GM21447 (cell line): ENCODE measurements around the gene VANGL2.
A peak's percentile ranks its signal among the peaks of the same experiment; 100 is the strongest.

ENCODE experiments used
- ATAC-seq: cut with Tn5 transposase; IDR thresholded peaks from one replicate; pipeline ENCODE4 v1.9.1; 2021; ENCODE audit not compliant: unreplicated experiment

Gene VANGL2

DNA sequence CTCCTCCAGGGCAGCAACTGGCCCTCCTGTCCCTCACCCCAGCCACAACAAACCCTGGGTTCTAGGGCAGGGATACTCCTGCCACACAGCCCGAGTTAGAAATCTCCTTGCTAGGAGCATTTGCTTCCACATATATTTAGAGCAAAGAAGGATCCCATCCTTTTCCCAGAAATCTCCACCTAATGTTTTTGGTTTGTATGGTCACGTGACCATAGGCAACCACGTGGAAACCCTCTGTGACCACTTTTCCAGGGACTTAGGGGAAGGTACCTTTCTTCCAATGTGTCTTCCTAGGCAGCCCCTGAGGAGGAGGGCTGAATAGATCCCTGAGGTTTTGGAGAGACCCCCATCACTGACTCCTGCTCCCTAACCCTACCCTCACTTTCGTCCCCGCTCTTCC, 25.5 kb downstream of the VANGL2 start:
- ATAC-seq, result no peak

DNA sequence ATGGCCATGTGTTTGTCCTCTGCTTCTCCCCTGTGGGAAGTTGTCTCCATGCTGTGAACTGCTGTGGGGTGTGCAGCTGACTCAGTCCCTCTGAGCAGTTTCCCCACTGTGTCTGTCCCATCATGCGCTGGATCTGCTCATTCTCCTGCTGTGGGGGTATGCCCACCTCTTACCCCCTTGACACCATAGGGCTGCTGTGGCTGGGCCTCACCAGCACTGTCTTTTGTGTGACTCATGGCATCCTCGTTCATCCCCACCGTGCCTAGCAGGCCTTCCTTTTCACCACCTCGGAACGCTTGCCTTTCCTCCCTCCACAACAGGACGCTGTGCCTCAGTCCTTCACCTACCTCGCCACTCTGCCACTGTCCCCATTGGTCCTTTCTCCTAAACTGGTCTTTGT, 27.3 kb downstream of the VANGL2 start:
- ATAC-seq, result no peak

DNA sequence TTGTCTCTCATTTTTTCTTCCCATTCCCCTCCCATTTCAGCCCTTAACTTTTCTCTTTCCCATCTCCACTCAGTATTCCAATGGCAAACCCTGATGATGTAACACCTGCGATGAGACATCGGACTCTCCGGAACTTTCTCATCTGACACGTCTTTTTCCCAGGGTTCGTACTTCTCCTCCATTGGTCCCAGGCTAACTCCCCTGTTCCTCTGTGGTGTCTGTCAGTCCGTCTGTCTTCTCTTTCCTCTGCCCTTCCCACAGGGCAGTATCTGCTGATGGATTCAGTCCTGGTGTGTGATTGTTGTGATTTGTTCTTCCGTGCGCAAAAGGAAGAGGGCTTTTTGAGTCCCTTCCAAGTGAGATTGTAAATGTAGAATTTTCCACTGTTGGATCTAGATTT, 27.7 kb downstream of the VANGL2 start:
- ATAC-seq, result no peak

DNA sequence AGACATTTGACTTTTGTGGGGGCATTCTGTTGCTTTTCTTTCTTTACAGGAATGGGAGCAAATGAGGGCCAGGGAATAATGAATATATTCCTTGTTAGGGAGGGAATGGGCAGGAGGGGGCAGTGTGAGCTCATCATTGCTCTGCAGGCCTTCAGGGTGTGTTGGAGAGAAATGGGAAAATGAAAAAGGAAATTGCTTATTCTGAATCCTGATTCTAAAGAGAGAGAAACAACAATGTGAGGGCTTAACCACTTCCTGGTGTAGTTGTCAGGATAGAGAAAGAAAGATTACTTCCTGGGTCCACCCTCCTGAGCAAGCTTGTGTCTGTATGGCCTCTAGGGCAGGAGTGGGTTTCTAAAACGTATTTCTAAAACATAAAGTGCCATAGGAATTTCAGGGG, 28.3 kb downstream of the VANGL2 start:
- ATAC-seq, result no peak

DNA sequence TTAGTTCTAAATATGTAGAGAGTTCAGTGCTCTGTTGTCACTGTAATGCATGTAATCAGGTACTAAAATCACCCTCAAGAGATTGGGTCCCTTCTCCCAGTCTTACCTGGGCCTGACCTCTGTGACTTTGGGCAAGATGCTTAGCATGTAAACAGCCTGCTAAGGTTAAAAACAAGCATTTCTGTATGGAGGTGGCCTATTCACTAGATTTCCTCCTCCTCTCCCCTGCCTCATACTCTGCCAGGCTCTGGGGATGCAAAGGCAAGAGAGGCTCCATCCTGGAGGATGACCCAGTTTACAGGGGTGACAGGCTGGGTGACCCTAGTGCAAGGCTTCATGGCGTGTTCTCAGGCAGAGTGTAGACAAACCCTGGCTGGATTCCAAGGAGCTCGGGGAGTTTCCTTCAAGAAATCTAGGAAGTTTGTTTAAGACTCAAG, 28.8 kb downstream of the VANGL2 start:
- ATAC-seq, result no peak

DNA sequence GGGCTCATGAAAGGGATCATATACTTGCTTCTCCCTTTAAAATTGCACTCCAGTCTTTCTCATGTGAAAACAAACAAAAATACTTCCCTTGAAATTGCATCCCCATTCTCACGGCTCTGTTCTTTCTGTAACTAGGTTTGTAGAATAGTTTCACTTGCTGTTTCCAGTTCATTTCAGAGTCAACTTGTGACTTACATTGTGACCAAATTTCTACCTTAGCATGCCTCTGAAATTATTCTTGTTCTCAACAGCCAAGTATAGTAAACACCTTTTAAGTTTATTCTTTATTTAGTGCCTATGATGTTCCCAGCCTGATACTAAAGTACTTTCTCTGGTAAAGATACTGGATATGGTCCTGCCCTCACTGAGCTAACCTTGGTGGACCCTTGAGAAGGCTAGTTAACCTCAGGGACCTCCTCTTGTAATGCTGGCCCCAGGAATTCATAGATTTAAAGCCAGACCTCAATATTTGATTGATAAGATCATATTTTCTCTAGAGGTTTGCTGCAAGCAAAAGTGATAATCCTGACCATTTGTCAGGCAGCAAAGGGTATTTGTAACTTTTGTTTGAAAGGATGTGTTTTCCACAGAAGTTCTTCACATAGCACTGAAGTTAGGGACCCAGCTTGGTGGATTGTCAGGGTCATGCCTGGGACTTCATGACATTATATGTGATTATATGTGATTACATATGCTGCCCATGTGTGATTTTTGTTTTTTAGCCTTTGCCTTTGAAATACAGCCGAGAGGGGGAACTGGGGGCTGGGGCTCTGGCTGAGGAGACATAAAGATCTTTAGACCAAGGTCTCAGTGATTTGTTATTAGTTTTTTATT, 29.6 kb downstream of the VANGL2 start:
- ATAC-seq, result peak; percentile 37

DNA sequence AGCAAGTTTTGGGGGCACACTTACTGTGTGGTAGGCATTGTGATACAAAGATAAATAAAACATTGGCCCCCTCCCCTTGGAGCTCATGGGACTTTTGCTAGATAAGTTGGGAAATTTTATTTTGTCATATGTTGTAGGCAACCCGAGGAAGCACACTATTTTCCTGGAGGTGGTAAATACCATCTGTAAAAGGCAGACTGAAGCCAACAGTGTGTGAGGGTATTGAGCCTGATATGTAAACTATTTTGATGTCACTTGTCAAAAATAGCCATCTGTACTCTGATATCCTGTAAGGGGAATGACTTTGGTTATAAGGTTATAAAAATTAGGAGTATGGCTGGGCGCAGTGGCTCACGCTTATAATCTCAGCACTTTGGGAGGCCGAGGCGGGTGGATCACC, 30.6 kb downstream of the VANGL2 start:
- ATAC-seq, result no peak

DNA sequence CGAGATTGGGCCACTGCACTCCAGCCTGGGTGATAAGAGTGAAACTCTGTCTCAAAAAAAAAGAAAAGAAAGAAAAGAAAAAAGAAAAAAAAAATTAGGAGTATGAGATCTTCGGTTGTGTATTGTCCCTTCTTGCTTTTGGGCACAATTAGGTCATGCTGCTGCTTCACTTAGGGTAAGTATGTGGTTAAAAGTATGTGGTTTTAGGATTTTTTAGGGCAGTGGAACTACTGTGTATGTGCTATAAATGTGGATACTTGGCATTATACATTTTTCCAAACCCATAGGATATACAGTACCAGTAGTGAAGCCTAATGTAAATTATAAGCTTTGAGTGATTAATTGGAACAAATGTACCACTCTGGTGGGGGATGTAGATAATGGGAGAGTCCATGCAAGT, 31.2 kb downstream of the VANGL2 start:
- ATAC-seq, result no peak

DNA sequence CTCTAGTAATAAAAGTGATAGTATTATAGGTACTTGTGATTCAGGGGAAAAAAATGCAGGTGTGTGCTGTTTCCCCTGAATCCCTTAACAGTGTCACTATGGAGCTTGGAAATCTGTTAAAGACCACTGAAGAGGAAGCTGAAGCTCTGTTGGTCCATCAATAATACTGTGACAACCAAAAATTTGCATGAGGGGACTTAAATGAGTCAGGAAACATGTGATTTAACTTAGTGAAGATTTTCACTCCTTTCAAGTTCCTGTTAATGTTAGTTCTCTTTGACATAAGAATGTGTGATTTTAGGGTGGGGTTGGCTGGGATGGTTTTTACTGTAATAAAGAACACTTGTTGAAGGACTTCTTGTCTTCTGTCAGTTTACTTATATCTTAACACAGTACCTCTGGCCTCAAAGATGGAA, 32.0 kb downstream of the VANGL2 start:
- ATAC-seq, result peak; percentile 51

DNA sequence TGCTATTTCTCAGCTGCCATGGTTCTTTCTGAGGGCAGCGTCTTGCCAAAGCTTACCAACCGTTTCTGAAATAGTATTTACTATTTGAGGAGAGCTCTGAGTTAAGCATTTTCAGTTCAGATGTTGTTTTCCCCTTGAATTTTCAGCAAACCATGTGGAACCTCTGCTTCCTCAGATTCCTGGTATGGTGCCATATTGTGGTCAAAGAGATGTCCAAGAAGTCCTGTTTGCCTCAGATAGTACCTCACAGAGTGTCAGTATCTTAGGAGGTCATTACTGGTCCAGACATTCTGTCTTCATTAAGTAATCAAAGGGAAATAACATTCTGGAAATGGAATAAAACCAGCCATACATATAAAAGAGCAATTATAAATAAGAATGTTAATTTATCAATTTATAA, 36.6 kb downstream of the VANGL2 start:
- ATAC-seq, result no peak

DNA sequence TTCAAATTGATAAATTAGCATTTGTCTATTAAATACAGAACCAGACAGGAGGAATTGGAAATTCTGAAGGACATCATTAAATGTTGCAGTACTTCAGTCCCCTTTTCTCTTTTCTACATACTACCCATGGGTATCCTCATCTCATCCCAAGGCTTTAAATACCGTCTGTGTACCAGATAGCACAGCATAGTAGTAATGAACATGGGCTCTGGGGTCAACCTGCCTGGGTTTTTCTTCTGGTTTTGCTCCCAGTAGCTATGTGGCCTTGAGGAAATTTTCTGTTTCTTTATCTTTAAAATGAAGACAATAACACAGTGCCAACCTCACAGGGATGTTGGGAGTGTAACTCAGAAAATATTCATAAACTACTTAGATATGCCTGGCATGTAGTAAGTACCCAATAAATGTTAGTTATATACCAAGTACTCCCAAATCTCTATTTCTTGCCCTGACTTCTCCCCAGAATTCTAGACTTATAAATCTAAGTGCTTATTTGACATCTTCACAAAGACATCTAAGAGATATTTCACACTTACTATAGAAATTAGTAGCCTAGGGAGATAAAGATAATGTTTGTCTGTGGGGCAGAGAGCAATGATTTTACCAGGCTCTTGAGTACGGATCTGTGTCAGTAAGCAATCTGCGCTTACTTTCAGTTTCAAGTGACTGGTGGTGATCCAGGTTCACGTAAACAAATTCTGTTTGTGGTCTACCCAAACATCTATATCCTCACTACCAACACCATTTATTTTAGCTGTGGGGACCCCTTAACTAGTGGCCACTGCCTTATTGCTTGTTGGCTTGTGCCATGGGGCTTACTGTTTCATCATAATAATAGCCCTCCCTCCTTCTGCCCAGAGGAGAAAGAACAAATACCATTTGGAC, 37.3 kb downstream of the VANGL2 start:
- ATAC-seq, result peak; percentile 81

DNA sequence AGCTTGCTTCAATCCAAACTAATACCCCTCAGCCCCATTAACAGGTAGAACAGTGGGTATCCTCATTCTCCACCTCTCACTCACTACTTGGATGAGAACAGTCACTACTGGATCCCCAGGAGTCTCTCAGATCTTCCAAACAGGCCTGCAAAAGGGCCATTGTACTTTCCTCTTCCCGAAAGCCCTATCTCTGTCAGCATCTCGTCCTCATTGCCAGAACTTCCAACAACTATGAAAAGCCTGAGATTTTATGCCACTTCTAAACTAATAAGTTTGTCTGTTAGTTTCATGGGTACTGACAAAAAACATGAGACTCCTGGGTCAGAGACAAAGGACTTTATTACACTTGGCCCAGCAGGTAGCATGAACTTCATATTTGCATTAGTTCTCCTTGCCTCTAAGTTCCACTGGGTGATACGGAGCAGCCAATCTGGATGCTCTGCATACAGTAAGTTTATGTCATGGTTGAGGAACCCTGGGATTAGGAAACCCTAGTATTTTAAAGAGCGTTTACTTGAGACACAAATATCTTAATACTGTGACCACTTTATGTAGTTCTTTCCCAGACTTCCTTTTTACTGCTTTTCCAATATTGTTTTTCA, 38.1 kb downstream of the VANGL2 start:
- no peak for ATAC-seq

DNA sequence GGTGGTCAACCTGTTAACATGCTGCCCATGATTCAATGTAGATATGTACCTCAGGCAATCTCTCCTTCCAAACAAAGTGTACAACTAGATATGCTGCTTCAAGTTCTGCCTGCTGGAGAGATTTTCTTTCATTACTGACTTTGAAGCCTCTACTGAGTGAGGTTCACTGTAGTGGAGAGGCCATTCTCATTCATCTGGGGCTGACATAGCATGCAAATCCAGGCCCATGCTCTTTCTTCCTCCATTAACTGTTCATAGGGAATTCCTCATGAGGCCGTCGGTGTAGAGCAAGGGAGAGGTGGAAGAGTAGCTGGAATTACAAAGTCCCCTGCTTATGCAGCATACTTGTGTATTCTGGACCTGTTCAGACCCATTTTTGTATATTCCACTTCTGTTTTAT, 38.6 kb downstream of the VANGL2 start:
- no peak for ATAC-seq

DNA sequence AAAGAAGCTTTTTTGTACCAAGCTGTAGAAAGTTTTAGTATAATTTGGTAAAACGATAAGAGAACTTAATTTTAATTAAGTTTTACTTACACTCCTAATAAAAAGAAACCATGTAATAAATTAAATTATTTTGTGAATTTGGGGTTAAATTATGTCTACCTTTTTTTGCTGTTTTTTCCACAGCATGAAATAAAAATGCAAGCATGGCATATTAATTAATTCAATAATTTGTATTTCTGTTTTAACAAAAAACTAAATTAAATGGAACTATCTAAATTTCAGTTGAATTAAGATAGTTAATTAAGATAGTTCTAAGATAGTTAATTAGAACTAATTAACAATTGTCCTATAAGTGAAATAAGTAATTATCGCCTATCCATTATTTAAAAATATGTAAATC, 39.4 kb downstream of the VANGL2 start:
- ATAC-seq, result no peak

DNA sequence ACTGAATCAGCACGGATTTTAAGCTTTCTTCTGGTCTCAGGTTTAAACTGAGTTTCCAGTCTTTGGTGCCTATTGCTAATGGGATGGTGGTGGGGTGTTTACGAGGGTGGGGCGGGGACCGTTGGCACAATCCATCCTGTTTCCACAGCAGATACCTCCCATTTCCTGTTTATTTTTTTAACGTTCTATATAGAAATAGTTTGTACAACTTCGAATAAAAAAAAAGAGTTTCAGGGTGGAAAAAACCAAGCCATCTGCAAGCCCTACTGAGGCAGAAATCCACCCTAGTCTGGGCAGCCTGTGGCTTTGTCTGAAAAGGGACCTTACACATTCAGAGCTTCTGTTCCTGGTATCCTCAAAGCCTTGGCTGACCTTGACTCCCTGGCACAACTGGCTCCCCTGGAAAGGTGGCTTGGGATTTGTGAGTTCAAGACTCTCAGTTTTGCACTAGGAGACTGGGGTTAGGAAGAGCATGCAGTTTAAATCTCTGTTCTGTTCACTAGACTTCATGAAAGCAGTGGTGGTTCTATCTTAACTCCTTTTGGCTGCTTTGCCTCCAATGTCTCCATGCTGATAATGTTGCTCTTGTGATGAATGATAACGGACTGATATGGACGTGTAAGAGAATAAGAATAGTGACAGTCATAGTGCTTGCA, 46.7 kb downstream of the VANGL2 start:
- no peak for ATAC-seq

DNA sequence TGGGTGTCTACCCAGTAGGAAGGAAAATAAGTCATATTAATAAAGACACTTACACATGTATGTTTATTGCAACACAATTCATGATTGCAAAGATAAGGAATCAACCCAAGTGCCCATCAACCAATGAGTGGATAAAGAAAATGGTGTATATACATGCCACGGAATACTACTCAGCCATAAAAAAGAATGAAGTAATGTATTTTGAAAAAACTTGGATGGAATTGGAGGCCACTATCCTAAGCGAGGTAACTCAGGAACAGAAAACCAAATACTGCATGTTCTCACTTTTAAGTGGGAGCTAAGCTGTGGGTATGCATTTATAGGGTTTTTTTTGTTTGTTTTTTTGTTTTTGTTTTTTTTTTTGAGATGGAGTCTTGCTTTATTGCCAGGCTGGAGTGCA, 49.1 kb downstream of the VANGL2 start:
- ATAC-seq, result no peak

DNA sequence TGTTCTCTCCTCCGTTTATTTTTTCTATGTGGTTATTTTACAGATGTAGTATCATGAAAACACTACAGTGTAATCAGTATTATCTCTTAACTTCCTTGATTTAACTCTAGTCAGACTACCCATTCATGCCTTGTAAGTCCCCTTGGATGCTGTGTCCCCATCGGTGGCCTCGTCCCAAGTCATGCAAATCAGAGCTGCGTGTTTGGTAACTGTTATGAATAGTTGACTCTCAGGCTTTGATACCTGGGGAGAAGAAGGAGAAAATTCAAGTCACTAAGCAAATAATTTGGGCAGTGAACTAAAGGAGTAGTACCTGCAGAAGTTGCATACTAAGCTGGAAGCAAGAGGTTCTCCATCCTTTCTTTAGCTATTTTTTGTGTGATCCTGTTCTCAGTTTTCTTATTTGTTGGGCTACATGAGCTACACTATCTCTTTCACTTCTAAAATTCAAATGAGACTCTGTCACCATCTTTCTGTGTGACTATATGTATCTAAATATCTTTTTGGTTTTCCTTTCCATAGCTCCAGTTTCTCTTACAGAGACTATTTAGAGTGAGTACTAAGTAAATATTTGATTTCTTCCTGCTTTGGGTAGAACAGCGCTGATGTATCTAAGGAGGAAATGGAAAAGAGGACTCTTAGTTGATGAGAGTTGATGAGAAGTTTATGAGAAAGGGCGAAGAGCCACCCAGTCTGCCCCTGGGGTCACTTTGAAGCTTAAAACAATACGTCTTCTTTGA, 50.9 kb downstream of the VANGL2 start:
- ATAC-seq, result peak; percentile 46

DNA sequence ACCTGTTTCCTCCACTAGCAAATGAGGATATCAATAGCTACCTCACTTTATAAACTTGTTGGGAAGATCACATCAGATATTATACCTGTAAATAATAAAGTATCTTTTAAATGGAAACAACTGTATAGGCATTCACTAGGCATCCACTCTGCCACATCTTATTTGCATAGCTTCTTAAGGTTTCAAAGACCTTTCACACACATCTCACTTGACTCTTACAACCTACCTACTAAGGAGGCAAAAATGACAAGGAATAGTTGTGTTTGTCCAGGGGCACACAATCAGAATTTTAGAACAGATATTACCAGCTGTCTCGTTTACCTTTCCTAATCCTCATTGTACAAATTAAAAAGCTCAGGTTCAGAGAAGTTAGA, 51.5 kb downstream of the VANGL2 start:
- peak; percentile 33 for ATAC-seq

DNA sequence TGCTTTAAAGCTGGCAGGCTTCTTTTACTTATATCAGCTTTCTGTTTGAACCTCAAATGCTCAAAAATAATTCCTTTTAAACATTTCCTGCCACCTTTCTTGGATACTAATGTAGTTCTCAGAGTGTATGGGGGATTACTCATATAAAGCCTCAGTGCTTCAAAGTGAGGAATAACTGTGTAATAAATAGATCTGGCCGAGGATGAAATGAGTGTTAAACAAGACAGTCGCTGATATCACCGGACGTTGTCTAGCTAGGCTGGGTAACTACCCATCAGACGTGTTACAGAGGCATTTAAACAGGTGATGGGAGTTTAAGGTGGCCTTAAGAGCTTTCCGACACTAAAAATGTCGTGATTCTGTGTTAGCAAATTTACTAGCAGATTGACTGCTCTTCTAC, 53.1 kb downstream of the VANGL2 start:
- peak; percentile 31 for ATAC-seq

DNA sequence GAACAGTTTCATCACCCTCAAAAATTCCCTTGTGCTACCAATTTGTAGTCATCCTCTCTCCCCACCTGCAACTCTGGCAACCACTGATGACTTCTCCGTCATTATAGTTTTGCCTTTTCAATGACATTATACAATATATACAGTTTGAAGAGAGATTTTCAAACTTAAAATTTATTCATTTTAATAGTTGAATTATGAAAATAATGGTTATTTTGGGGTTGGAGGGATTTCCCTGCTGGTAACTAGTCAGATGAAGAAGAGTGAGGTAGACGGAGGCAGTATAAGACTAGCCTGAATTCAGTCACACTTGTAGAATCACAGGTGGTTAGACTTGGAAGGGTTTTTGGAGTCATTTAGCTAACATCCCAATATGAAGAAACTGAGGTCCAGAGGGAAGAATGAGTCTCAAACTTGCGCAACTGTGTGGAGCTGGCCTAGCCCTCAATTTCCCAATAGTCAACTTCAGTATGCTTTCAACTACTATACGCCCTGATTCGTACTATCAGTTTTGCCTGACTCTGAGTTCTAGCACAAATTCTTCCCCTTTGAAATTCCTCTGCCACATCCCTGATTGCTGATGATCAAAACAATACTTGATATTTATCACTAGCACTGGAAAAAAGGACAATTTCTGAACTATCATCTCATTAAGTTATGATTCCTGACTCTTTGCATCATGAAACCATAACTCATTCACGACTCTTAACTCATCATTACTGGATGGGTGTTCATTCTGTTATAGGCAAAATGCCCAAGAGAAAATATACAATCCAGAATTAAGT, 54.2 kb downstream of the VANGL2 start:
- ATAC-seq, result no peak
